OCI-LY3 (cell line): ENCODE data around the gene SAMD14.

Source experiments
- H2AFZ ChIP-seq: fragments of 200-600, 300-600 bp; shearing (Covaris generic); 2 replicates; pipeline ENCODE4 v1.6.0; 2014; ENCODE audit warnings: antibody characterized with exemption, low read depth, low read length
- H3K27ac ChIP-seq: fragments of 200-600, 300-600 bp; sonication (generic); 2 replicates; pipeline ENCODE4 v1.5.1; 2014; ENCODE audit warnings: mild to moderate bottlenecking, low read length, moderate library complexity, mixed read lengths
- H3K27me3 ChIP-seq: fragments of 200-600, 300-600 bp; sonication (generic); 2 replicates; pipeline ENCODE4 v1.6.1; 2014; ENCODE audit warnings: low read depth, low read length, mixed read lengths
- H3K36me3 ChIP-seq: fragments of 200-600, 300-600 bp; sonication (generic); replicated peaks from 2 replicates; pipeline ENCODE3; 2014; ENCODE audit warnings: low read depth, low read length, mixed read lengths
- H3K4me1 ChIP-seq: fragments of 300-600, 200-600 bp; sonication (generic); 2 replicates; pipeline ENCODE4 v1.6.1; 2014; ENCODE audit warnings: low read length, mixed read lengths
- H3K4me2 ChIP-seq: fragments of 200-600, 300-600 bp; sonication (generic); 2 replicates; pipeline ENCODE4 v1.6.1; 2014; ENCODE audit warnings: low read length, mixed read lengths
- H3K4me3 ChIP-seq: fragments of 300-600, 200-600 bp; sonication (generic); 2 replicates; pipeline ENCODE4 v1.5.1; 2014; ENCODE audit warnings: antibody characterized with exemption, mild to moderate bottlenecking, low read length, moderate library complexity
- H3K79me2 ChIP-seq: fragments of 300-600, 200-600 bp; shearing (Covaris generic); 2 replicates; pipeline ENCODE4 v1.6.1; 2014; ENCODE audit warnings: mild to moderate bottlenecking, low read length, mixed read lengths
- H3K9ac ChIP-seq: fragments of 300-600, 200-600 bp; shearing (Covaris generic); 2 replicates; pipeline ENCODE4 v1.6.0; 2014; ENCODE audit warnings: mild to moderate bottlenecking, low read length, moderate library complexity
- H3K9me3 ChIP-seq: fragments of 200-600, 300-600 bp; shearing (Covaris generic); 2 replicates; pipeline ENCODE4 v1.6.1; 2014; ENCODE audit warnings: low read length, mixed read lengths; ENCODE audit not compliant: insufficient read depth
- H4K20me1 ChIP-seq: fragments of 200-600, 300-600 bp; sonication (generic); 2 replicates; pipeline ENCODE4 v1.6.1; 2016; ENCODE audit warnings: low read length, mixed read lengths; ENCODE audit not compliant: insufficient read depth
- EZH2phosphoT487 ChIP-seq: fragments of 200-600 bp; shearing (Covaris generic); IDR thresholded peaks from 2 replicates; pipeline ENCODE4 v1.6.1; 2018; ENCODE audit warnings: antibody characterized with exemption, mixed run types, low read depth
- TF ChIP-seq, protein P1 (sequence below): fragments of 200-600, 300-600 bp; sonication (generic); IDR thresholded peaks from 2 replicates; pipeline ENCODE4 v1.5.1; 2014; ENCODE audit warnings: antibody characterized with exemption, low read length, low read depth

The SAMD14 gene

GRCh38 chr17:50166518-50167181 is 36.7 kb upstream of the SAMD14 start:
- H3K79me2 ChIP-seq, result no peaks in the 10 kb centered on the region
- H2AFZ ChIP-seq, result no peak overlapping the region
- H3K9me3 ChIP-seq, result no peaks in the 10 kb centered on the region
- no peaks in the 10 kb centered on the region for H3K36me3 ChIP-seq
- peaks cover 71% of the 10 kb centered on the region for H3K4me1 ChIP-seq
- no peak overlapping the region for H3K4me2 ChIP-seq
- no peaks in the 10 kb centered on the region for H4K20me1 ChIP-seq
- no peak overlapping the region for H3K27ac ChIP-seq
- H3K9ac ChIP-seq, result no peak overlapping the region
- no peaks in the 10 kb centered on the region for H3K27me3 ChIP-seq
- TF ChIP-seq EZH2phosphoT487, result no peak
- H3K4me3 ChIP-seq, result no peak overlapping the region

- H3K4me1 ChIP-seq, result peaks cover 67% of the 10 kb centered on the region
Observed at GRCh38 chr17:50165867-50166517, 36.0 kb upstream of the SAMD14 start, which contains the start of gene SGCA. TSS of gene SGCA (plus strand) at chr17:50166005. CDS start at chr17:50166041, 36 bp downstream.

DNA sequence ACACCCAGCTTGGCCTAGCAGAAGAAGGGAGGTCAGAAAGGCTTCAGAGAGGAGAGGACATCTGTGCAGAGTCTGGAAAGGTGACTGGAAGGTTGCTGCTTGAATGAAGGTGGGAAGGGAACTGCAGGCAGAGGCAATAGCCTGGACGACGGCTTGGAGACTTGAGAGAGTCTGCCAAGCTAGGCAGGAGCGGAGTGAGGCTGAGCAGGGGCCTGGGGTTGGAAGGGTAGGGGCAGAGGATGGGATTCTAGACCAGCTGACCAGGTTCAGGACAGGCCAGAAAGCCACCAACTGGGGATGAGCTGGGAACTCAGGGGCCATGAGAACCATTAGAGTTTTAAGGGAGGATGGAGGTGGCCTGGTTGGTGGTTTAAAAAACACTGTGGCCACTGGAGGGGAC is 35.5 kb upstream of the SAMD14 start:
- no peaks in the 10 kb centered on the region for H3K9me3 ChIP-seq
- H3K79me2 ChIP-seq, result no peaks in the 10 kb centered on the region
- H3K9ac ChIP-seq, result no peak overlapping the region
- H2AFZ ChIP-seq, result no peak overlapping the region
- H3K27ac ChIP-seq, result no peak overlapping the region
- no peaks in the 10 kb centered on the region for H3K36me3 ChIP-seq
- H3K27me3 ChIP-seq, result no peaks in the 10 kb centered on the region
- TF ChIP-seq EZH2phosphoT487, result no peak
- TF ChIP-seq, protein P1, sequence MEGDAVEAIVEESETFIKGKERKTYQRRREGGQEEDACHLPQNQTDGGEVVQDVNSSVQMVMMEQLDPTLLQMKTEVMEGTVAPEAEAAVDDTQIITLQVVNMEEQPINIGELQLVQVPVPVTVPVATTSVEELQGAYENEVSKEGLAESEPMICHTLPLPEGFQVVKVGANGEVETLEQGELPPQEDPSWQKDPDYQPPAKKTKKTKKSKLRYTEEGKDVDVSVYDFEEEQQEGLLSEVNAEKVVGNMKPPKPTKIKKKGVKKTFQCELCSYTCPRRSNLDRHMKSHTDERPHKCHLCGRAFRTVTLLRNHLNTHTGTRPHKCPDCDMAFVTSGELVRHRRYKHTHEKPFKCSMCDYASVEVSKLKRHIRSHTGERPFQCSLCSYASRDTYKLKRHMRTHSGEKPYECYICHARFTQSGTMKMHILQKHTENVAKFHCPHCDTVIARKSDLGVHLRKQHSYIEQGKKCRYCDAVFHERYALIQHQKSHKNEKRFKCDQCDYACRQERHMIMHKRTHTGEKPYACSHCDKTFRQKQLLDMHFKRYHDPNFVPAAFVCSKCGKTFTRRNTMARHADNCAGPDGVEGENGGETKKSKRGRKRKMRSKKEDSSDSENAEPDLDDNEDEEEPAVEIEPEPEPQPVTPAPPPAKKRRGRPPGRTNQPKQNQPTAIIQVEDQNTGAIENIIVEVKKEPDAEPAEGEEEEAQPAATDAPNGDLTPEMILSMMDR, result no peak
- H3K4me1 ChIP-seq, result peaks cover 66% of the 10 kb centered on the region
- no peak overlapping the region for H3K4me2 ChIP-seq
- H4K20me1 ChIP-seq, result no peaks in the 10 kb centered on the region
- no peak overlapping the region for H3K4me3 ChIP-seq

More at GRCh38 chr17:50165867-50166517, 36.0 kb upstream of the SAMD14 start, which contains the start of gene SGCA:
- Histone ChIP-seq H3K4me3 (no peak within 1 kb of the TSS), H3K27ac (no peak within 1 kb of the TSS), H3K36me3 (no peaks in the 10 kb centered on the region), H2AFZ (no peak within 1 kb of the TSS), H3K9ac (no peak within 1 kb of the TSS), H3K79me2 (no peaks in the 10 kb centered on the region), H3K9me3 (no peaks in the 10 kb centered on the region), H4K20me1 (no peaks in the 10 kb centered on the region), H3K4me2 (peak within 1 kb of the TSS; percentile 89; the same call in 1 of the 2 replicates), H3K27me3 (no peaks in the 10 kb centered on the region)
- no peak for TF ChIP-seq EZH2phosphoT487
- TF ChIP-seq, protein P1, result no peak

DNA sequence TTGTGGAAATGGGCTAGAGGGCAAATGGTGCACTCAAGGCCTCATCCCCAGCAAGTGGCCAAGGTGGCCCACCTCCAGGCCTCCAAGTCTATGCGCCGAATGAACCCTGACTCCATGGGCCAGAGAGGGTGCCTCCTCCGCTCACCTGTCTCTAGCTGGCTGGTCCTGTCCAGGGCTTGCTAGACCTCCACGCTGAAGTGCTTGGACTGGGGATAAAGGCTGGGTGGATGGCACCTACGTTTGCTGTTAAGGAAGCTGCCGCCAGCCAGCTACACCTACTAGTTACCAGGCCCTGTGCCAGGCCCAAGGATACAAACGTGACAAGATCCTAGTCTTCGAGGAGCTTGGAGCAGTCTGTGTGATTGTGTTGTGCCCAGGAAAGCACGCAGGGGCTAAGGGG is 35.1 kb upstream of the SAMD14 start:
- TF ChIP-seq, protein P1, result no peak
- TF ChIP-seq EZH2phosphoT487, result no peak
- H3K4me1 ChIP-seq, result peaks cover 62% of the 10 kb centered on the region
- H3K4me2 ChIP-seq, result no peak overlapping the region
- H3K4me3 ChIP-seq, result no peak overlapping the region
- H4K20me1 ChIP-seq, result no peaks in the 10 kb centered on the region
- no peaks in the 10 kb centered on the region for H3K27me3 ChIP-seq
- no peak overlapping the region for H3K27ac ChIP-seq
- no peak overlapping the region for H3K9ac ChIP-seq
- no peak overlapping the region for H2AFZ ChIP-seq
- no peaks in the 10 kb centered on the region for H3K9me3 ChIP-seq
- H3K36me3 ChIP-seq, result no peaks in the 10 kb centered on the region
- no peaks in the 10 kb centered on the region for H3K79me2 ChIP-seq
